Left forelimb (tissue), 1 donor: Measurements from ENCODE around the gene SALL4.
"Not testable (repeated sequence)": the region's sequence is repeated elsewhere in the genome, so short reads cannot be mapped to it uniquely, and the experiment has no call there.

Source experiments
- DNase-seq: peaks from one replicate; pipeline ENCODE4 v3.0.0-alpha.2; 2018; ENCODE audit warnings: low spot score

SALL4 gene

DNA sequence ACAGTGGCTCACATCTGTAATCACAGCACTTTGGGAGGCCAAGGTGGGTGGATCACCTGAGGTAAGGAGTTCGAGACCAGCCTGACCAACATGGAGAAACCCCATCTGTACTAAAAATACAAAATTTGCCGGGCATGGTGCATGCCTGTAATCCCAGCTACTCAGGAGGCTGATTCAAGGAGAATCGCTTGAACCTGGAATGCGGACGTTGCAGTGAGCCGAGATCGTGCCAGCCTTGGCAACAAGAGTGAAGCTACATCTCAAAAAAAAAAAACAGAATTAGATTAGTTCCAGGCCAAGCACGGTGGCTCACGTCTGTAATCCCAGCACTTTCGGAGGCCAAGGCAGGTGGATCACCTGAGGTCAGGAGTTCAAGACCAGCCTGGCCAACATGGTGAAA lies 36.9 kb downstream of the SALL4 start:
- DNase-seq: not testable (repeated sequence)

GRCh38 chr20:51763965-51764602 lies 38.2 kb downstream of the SALL4 start:
- no peak for DNase-seq

DNA sequence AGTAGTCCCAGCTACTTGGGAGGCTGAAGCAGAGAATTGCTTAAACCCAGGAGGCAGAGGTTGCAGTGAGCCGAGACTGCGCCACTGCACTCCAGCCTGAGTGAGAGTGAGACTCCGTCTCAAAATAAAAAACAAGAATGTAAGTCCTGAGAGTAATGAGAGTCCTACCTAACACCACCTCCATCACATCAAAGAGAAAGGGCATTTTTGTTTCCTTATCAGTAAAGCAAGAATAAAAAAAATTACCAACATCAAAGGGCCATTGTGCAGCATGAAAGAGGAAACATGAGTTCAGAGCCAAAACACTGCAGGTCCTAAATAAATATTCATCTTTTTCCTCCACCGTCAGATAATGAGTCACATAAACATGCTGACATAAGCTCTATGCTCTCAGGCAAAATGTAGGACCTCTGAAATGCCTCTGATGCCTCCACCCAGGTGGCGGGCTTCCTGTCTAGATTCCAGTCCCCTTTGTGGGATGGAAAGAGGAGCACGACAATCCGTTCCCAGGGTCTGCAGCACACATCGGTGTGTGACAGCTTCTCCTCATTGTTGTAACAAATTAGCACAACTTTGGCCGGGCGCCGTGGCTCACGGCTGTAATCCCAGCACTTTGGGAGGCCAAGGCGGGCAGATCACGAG lies 41.3 kb downstream of the SALL4 start:
- DNase-seq: no peak

DNA sequence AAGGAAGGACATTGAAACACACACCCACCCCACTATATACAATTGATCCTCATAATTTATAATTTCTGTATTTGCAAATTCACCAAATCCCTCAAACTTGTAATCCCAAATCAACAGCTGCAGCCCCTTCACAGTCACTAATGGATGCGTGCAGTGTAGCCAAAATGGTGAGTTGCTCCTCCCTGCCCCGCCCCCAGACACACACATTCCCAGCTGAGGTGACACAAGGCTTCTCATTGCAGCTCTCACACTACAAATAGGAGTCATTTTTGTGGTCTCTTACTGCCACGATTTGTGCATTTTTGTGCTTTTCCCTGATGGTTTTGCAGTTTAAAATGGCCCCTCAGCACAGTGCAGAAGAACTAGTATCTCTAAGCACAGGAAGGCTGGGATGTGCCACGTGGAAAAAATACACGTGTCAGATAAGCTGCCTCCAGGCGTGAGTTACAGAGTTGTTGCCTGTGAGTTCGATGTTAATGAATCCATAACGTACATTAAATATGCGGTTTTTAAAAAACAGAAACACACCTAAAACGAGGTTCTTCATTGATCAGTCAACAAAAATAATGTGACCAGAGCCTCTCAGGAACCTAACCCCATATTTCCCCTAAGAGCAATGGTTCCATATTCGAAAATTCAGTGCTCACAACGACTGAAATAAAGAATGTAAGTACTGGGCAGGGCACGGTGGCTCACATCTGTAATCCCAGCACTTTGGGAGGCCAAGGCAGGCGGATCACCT lies 42.4 kb downstream of the SALL4 start:
- no peak for DNase-seq

DNA sequence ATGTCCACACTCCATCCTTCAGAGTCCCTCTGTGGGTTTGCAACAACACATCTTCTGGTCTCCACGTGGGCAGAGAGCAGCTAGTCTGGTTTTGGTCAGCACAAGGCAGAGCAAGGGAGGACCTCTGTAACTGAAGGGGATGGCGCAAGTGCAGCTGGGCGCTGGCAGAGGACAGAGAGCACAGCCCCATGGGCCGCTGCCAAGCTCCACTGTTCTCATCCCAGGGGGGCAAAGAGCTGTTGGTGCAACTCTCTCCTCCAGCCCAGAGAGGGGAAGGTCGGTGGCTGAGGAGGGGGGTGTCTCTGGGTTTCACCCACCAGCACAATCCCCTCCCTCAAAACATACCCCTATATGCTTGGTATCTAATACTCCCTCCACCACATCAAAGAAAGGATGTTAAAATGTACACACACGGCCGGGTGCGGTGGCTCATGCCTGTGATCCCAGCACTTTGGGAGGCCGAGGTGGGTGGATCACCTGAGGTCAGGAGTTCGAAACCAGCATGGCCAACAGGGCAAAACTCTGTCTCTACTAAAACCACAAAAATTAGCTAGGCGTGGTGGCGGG lies 43.3 kb downstream of the SALL4 start:
- no peak for DNase-seq

- no peak for DNase-seq
These were observed 45.1 kb downstream of the SALL4 start for GRCh38 chr20:51757226-51757625.

GRCh38 chr20:51756653-51757052 lies 45.7 kb downstream of the SALL4 start:
- DNase-seq: no peak

DNA sequence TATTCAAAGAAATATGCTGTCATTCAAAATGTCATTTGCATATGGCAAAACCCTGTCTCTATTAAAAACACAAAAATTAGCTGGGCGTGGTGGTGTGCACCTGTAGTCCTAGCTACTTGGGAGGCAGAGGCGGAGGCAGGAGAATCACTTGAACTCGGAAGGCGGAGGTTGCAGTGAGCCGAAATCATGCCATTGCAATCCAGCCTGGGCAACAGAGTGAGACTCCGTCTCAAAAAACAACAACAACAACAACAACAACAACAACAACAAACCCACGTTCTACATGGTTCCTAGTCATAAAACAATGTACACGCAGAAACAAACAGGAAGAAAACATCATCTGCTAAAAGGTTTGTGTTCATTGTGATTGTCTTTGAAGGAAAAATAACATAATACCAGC lies 49.1 kb downstream of the SALL4 start:
- not testable (repeated sequence) for DNase-seq

DNA sequence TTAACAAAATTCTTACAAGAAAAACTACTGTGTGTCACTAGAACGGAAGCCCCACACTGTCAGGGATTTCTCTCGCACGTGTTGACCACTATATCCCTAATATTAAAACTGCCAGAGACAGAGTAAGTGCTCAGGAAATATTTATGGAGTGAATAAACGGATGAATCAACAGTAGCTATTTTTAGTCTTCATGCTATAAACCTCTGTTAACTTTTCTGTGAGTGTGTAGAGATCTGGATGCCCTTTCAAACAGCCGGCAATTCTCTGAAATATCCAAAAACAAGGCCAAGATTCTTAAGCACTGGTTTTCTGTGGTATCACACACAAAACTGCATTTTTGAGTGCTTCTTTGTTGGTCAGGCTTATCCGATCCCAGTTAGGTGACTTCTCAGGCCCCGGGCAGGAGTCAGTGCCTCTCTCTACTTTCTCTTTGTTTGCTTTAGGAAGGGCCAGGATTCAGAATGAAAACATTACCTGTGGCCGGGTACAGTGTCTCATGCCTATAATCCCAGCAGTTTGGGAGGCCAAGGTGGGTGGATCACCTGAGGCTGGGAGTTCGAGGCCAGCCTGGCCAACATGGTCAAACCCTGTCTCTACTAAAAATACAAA lies 49.9 kb downstream of the SALL4 start:
- no peak for DNase-seq

DNA sequence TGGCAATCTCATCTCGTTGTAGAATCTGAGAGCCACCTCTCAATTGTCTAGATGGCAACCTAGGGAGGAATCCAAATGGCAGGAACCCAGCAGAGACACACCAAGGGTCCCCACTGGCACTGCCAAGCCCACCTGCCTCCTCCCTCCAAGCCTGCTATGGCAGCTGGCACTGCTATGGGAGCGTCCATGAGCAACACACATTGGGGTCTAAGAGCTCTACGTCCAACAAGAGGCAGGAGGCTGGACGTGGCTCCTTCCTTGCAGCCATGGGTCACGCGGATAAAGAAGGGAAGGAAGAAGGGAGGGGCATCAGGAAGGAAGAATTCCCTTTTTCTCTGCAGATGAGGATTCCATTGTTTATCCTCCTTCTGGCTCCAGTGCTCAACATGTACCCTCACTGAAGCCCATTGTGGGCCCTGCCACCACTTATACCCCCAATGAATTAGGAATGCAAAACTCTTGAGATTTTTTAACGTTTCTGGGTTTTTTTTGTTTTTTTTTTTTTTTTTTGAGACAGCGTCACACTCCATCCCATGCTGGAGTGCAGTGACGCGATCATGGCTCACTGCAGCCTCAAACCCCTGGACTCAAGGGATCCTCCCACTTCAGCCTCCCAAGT lies 51.4 kb downstream of the SALL4 start:
- DNase-seq: no peak

DNA sequence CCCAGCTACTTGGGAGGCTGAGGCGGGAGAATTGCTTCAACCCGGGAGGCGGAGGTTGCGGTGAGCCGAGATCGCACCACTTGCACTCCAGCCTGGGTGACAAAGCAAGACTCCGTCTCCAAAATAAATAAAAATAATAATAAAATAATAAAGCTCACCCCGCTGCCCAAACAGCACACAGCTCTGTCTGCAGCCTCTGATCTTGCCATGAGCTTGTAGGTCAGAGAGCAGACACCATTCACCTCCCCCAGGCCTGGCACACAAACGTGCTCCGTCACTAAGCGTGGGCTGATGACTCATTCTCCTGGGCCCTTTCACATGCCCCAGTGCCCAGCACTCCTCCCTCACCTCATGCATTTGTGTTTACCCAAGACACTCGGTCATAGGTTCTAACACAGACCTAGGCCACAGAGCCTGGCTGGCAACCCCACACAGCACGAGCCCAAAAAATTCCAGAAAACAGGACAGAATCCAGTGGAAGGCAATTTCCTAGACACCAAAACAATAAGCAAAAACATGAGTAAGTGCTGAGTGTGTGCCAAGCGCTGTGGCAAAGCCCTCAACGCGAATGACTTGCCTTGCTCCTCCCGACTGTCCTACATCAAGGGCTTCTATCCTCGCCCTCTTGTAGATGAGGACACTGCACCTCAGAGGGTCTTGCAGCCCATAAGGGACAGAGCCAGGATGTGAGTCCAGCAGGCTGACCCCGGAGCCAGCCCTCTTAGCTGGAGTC lies 52.1 kb downstream of the SALL4 start:
- DNase-seq: no peak

GRCh38 chr20:51749674-51750036 lies 52.7 kb downstream of the SALL4 start:
- no peak for DNase-seq

GRCh38 chr20:51747182-51747911 lies 55.0 kb downstream of the SALL4 start:
- DNase-seq: no peak

DNA sequence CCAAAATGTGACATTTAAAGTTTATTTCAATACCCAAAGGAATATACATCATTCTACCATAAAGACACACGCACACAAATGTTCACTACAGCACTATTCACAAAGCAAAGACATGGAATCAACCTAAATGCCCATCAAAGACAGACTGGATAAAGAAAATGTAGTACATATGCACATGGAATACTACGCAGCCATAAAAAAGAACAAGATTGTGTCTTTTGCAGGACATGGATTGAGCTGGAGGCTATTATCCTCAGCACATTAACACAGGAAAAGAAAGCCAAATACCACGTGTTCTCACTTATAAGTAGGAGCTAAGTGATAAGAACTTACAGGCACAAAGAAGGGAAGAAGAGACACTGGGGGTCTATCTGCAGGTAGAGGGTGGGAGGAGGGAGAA lies 56.5 kb downstream of the SALL4 start:
- no peak for DNase-seq

DNA sequence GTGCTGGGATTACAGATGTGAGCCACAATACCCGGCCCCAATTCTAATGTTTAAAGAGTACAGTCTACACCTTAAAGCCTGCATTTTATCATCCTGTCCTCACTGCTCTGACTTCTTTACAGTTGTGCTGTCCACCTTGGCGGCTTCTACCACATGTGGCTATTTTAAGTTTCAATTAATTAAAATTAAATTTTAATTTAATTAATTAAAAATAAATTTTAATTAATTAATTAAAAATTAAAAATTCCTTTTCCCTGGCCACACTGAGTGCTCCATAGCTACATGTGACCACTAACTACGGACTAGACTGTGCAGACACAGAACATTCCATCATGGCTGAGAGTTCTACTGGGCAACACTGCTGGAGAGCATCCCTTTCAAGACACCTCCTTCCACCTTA lies 61.5 kb downstream of the SALL4 start:
- DNase-seq: no peak

DNA sequence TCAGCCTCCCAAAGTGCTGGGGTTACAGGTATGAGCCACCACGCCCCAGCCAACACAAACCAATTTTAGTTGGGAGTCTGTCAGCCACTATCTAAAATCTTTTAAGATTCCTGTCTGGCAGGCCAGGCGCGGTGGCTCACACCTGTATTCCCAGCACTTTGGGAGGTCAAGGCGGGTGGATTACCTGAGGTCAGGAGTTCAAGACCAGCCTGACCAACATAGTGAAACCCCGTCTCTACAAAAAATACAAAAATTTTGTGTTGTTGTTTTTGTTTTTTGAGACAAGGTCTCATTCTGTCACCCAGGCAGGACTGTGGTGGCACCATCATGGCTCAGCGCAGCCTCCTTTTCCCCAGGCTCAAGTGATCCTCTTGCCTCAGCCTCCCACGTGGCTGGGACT lies 62.0 kb downstream of the SALL4 start:
- DNase-seq: not testable (repeated sequence)

GRCh38 chr20:51739722-51740249 lies 62.5 kb downstream of the SALL4 start:
- no peak for DNase-seq

GRCh38 chr20:51738877-51739447 lies 63.4 kb downstream of the SALL4 start:
- no peak for DNase-seq

GRCh38 chr20:51738261-51738660 lies 64.1 kb downstream of the SALL4 start:
- DNase-seq: not testable (repeated sequence)

GRCh38 chr20:51736947-51737346 lies 65.4 kb downstream of the SALL4 start:
- DNase-seq: no peak
